ENCODE results near the gene CLMP.
"Not testable (repeated sequence)": the region's sequence is repeated elsewhere in the genome, so short reads cannot be mapped to it uniquely, and the experiment has no call there.

Gene CLMP

GRCh38 chr11:123217897-123218296, 22.8 kb upstream of the CLMP start:
- DNase-seq = no peak

DNA sequence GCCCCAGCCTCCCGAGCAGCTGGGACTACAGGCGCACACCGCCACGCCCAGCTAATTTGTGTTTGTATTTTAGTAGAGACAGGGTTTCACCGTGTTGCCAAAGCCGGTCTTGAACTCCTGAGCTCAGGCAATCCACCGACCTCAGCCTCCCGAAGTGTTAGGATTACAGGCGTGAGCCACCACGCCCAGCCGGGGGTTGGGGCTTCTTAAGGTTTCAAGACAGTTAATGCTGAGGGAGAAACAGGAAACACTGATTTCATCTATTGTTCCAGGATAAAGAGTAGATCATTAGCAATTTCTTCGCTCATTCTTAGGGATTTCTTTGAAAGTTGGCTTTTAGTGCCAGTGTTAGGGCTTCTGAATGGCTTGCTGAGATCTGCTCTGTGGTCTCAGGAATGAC, 21.2 kb upstream of the CLMP start:
- DNase-seq = no peak

GRCh38 chr11:123214940-123215339, 19.9 kb upstream of the CLMP start:
- DNase-seq = no peak

- no peak for DNase-seq
Observed at GRCh38 chr11:123214396-123214795, 19.3 kb upstream of the CLMP start.

DNA sequence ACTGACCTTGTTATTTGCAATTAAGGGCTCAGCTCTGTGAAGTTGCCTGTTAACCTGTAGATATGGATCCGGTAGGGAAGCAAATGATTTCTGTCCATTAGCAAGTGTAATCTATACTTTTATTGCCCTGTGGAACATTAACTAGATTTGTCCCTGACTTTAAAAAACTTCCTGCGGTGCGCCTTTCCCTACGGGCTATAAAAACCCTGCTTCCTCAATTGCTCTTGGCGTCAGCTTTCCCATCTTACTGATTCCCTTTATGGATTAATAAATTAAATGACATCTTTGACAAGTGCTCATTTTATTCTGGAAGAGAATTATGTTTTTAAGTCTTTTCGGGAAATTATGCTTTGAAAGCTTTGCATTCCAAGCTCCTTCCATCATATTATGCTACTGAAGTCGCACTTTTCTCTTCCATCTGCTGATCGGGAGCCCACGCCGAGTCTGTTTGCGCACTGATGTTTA, 18.3 kb upstream of the CLMP start:
- DNase-seq = no peak

DNA sequence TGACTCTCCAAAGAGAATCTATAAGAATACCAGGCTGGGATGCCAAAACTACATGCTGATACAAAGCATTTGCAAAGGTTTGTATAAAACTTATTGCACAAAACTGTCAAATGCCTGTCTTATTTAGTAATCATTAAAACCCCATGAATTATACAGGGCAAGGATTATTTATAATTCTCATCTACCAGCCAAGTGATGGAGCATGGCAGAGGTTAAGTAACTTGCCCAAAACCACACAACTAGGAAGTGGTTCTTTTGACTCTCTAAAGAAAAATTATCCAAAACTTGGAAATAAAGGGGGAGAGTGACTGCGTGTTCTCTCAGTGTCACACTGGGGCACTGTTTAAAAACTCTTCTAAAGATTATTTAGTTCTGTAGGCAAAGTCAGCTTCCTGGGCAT, 17.4 kb upstream of the CLMP start:
- no peak for DNase-seq

GRCh38 chr11:123211981-123212380, 16.9 kb upstream of the CLMP start:
- DNase-seq = no peak

- DNase-seq = no peak
Observed at GRCh38 chr11:123211149-123211852, 16.3 kb upstream of the CLMP start.

- DNase-seq = no peak
Observed at GRCh38 chr11:123209591-123209990, 14.5 kb upstream of the CLMP start.

GRCh38 chr11:123206791-123207434, 11.9 kb upstream of the CLMP start:
- DNase-seq = no peak

DNA sequence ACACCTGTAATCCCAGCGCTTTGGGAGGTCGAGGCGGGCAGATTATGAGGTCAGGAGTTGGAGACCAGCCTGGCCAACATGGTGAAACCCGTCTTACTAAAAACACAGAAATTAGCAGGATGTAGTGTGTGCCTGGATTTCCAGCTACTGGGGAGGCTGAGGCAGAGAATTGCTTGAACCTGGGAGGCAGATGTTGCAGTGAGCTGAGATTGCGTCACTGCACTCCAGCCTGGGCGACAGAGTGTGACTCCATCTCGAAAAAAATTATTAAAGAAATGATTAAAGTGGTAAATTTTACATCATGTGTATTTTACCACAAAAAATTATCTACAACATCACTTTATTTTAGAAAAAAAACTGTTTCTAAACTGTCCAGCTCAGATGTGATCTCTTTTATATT, 11.0 kb upstream of the CLMP start:
- not testable (repeated sequence) for DNase-seq

GRCh38 chr11:123203934-123204333, 8.9 kb upstream of the CLMP start:
- no peak for DNase-seq

- no peak for DNase-seq
Observed at GRCh38 chr11:123203471-123203870, 8.4 kb upstream of the CLMP start.

GRCh38 chr11:123202155-123203151, 7.4 kb upstream of the CLMP start:
- DNase-seq = no peak

GRCh38 chr11:123200264-123200663, 5.2 kb upstream of the CLMP start:
- DNase-seq = no peak

DNA sequence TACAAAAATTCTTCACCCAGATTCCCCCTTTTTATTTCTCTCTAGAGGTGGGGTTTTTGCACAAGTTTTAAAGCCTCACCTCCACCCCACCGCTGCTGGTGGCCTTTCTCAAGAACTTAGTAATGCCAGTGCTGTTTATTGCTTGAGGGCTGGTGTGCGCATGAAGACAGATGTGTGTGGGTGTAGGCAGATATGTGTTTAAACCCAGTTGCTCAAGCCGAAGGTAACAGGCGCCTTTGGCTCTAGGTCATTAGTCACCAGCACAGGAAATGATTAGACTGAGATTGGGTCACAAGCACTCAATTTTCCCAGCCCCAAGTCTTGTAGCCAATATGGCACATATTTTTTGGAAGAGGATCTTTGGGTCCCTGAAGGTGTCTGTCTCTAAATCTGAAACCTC, 2.7 kb upstream of the CLMP start:
- no peak for DNase-seq

DNA sequence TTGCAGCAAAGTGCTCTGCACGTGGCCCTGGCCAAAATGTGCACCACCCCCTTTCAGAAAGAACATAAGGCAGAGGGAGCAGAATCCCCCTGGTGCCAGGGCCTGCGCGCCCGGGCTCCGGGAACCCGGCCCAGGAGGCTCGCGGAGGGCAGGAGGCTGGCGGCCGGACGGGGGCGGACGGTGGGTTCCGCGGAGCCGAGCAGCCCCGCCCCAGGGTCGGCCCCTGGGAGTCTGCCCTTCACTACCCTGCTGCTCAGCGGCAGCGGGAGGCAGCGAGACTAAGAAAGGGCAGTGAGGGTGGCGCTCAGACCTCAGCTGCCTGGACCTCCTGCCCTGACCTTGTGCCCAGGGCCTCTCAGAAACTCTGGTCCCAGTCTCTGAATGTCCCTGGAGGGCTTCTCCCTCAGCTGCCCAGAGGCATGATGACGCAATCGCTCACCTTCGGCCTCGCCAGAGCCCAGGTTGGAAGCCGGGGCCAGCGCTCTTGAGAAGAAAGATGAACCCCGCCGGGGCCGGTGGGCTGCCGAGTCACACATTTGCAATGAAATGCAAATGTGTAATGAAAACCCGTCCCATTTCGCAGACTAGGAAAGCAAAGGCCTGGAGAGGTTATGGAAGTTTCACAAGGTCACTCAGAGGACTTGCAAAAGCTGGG, 1.1 kb upstream of the CLMP start:
- no peak for DNase-seq

DNA sequence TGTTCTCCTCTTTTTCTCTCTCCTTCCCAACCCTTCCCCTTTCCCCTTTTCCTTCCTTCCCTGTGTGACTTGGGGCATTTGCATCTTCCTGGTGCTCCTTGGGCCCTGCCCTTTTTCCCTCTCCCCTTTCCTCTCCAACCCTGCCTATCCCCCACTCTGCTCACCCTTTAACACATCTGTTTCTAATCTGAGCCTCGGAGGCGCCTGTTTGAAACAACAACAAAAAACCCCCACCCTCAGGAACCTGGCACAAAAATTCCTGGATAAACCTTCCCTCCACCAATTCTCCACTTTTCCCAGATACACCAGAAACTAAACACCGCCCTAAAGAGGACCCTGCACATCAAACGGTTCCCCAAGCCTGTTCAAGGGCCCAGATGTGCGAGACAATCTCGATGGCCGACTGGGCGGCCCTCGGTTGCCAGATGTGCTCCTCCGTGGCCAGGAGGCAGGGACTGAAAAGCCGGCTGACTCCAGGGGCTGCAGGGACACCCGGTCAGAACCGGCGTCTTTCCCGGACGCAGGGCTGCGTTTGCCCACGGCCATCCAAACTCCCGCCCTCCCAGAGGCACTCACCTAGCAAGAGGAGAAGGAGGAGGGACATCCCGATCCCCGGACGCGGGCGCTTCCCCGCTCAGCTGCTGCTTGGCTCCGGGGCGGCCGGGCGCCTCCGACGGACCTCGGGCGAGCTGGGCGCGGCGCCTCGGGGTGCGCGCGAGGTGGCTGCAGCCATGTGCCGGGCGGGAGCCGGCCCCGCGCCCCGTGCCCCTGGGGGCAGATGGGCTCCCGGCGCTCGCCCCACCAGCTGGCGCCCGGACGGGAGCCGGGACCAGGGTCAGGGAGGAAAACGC, 486 bp downstream of the CLMP start:
- DNase-seq = no peak

- DNase-seq = no peak
Observed at GRCh38 chr11:123193742-123194141, 1.3 kb downstream of the CLMP start.

- DNase-seq = no peak
Observed at GRCh38 chr11:123191939-123192338, 3.1 kb downstream of the CLMP start.

- no peak for DNase-seq
Observed at GRCh38 chr11:123190518-123190917, 4.5 kb downstream of the CLMP start.

All from NCI-H748 treated with DMSO at 0.1 percent for 48 hours (cell line).